ENCODE results near the gene MESD. TPM values are rescaled to one million over a fixed set of nuclear protein-coding genes. Genes with fewer than 3 reads are reported as not detected.

The MESD gene
- total and polyA plus RNA-seq, 2 of the 4 experiments (the other 2 are of a cell fraction): 10.0 to 14.0 TPM

DNA sequence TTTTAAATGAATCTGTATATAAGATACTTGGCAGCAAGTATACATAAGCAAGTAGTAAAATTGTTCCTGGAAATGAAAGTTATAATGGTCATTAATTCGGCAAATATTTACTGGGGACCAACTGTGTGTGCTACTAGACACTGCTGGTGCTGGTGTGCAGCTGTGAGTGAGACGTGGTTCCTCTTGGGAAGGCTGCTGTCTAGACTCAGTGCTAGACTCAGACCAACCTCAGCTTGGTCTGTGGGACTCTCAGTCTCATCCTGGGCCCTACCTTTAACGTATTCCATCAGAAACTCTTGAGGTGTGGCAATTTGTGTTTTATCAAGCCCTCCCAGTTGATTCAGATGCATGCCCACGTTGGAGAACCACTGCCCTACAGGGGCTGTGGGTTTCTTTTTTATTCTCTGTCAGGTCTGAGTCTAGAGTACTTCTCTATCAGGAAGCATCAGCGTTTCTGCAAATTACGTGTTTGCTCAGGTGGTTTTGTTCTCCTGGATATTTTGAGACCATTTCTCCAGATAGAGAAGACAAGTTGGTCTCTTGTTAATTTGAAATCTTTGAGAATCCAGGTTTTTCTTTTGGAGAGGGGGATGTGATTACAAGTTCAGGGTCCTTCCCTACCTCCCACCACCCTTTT lies 17.9 kb upstream of the MESD start:
- Histone ChIP-seq H4K91ac (ENCODE audit: insufficient read depth, low read depth, low read length) (no peak overlapping the region), H2BK5ac (ENCODE audit: low read depth, low read length, poor library complexity, severe bottlenecking) (no peak overlapping the region), H4K20me1 (ENCODE audit: insufficient read depth, low read length) (peaks cover 30% of the 10 kb centered on the region), H3K56ac (ENCODE audit: extremely low read depth, insufficient read depth, low read length) (no peak overlapping the region), H3K4me3 (ENCODE audit: insufficient read depth, low read depth, low read length) (no peak overlapping the region), H3K18ac (ENCODE audit: low read depth, low read length) (no peak overlapping the region), H3K9ac (ENCODE audit: low read depth, low read length) (no peak overlapping the region), H3K4me1 (ENCODE audit: control insufficient read depth, insufficient read depth, low read length) (peaks cover 11% of the 10 kb centered on the region), H3K14ac (replicated peaks; ENCODE audit: low read depth, low read length) (no peak overlapping the region), H3K27me3 (ENCODE audit: control insufficient read depth, insufficient read depth, low read length) (no peaks in the 10 kb centered on the region), H3K4me2 (ENCODE audit: low read depth, low read length) (no peak overlapping the region), H4K5ac (ENCODE audit: low read depth, low read length) (no peak overlapping the region), H2BK15ac (ENCODE audit: low read depth, low read length) (no peak overlapping the region), H4K8ac (ENCODE audit: low read depth in 2 of 2, low read length in 2 of 2) (no peak overlapping the region), H2AK5ac (ENCODE audit: low read depth, low read length) (no peak overlapping the region), H2BK20ac (ENCODE audit: low read depth, low read length) (no peak overlapping the region), H3K36me3 (ENCODE audit: control insufficient read depth, insufficient read depth, low read length) (peaks cover 11% of the 10 kb centered on the region), H3K9me3 (ENCODE audit: control insufficient read depth, insufficient read depth, low read length) (no peaks in the 10 kb centered on the region), H3K9me1 (ENCODE audit: insufficient read depth, low read length) (peaks cover 6% of the 10 kb centered on the region), H2AK9ac (replicated peaks; ENCODE audit: low read depth, low read length, poor library complexity) (no peak overlapping the region), H3K23ac (ENCODE audit: low read depth, low read length) (peak overlapping the region; percentile 54; the same call in 1 of the 2 replicates), H3K4ac (ENCODE audit: low read depth, low read length) (no peak overlapping the region; the same call in 1 of the 2 replicates), H3K27ac (ENCODE audit: insufficient read depth, low read length) (no peak overlapping the region), H2AFZ (replicated peaks; ENCODE audit: low read length, poor library complexity) (no peak overlapping the region), H3K79me1 (ENCODE audit: low read depth in 1 of 2, low read length in 2 of 2) (peaks cover 28 to 74% of the 10 kb centered on the region in 2 experiments), H2BK120ac (ENCODE audit: low read depth, low read length) (no peak overlapping the region)
- WGBS, 2 experiments (ENCODE audit: extremely low coverage in 2 of 2, insufficient read length in 1 of 2): 100% methylated on average over 1 of the region's 6 CpGs; no CpG with 5 or more reads in 1 of the 2 experiments
- TF ChIP-seq BHLHE40 (IDR thresholded peaks at IDR 0.05; ENCODE audit: low read depth, low read length) (no peak), POLR2A (IDR thresholded peaks at IDR 0.05; ENCODE audit: low read depth, low read length) (no peak), RFX5 (IDR thresholded peaks at IDR 0.05; ENCODE audit: low read depth, low read length) (no peak), MAFK (IDR thresholded peaks at IDR 0.05; ENCODE audit: low read depth, low read length) (no peak), CHD1 (IDR thresholded peaks at IDR 0.05; ENCODE audit: low read depth, low read length) (no peak), SMC3 (IDR thresholded peaks at IDR 0.05; ENCODE audit: low read depth, low read length) (no peak), USF2 (IDR thresholded peaks at IDR 0.05; ENCODE audit: low read depth, low read length) (no peak), ELK1 (IDR thresholded peaks at IDR 0.05; ENCODE audit: borderline replicate concordance, low read depth, low read length) (no peak), NFE2L2 (IDR thresholded peaks at IDR 0.05; ENCODE audit: low read depth, low read length) (no peak), MAZ (IDR thresholded peaks at IDR 0.05; ENCODE audit: borderline replicate concordance, low read depth, low read length) (no peak), CTCF (conservative IDR thresholded peaks at IDR 0.05; ENCODE audit: low read depth, low read length) (no peak), CEBPB (IDR thresholded peaks at IDR 0.05; ENCODE audit: low read depth, low read length) (no peak), MXI1 (IDR thresholded peaks at IDR 0.05; ENCODE audit: borderline replicate concordance, low read depth, low read length) (no peak), FOS (IDR thresholded peaks at IDR 0.05; ENCODE audit: low read depth, low read length) (no peak)
- DNase-seq (no peak), ATAC-seq (ENCODE audit: low read depth) (no peak)
- no TSS peak for BruUV-seq (replicated peaks)
- in situ Hi-C loops (cut with MboI; ENCODE audit: low sequenced_read_pairs) (no loop called here), dilution Hi-C loops (cut with HindIII; ENCODE audit: low sequenced_read_pairs, unreplicated experiment) (no loop called here), intact Hi-C loops (cut with micrococcal nuclease) (no loop called here)
- ChIA-PET POLR2A (ENCODE audit: unreplicated experiment) (no interaction called here), CTCF (interaction anchor here (0.6 kb wide), 1 partner anchor 190 kb away, joined by 3 read pairs; no protein-coding TSS in a partner anchor)

All from IMR-90 (cell line).